ENCODE data around the gene FOXP4.

FOXP4 gene

DNA sequence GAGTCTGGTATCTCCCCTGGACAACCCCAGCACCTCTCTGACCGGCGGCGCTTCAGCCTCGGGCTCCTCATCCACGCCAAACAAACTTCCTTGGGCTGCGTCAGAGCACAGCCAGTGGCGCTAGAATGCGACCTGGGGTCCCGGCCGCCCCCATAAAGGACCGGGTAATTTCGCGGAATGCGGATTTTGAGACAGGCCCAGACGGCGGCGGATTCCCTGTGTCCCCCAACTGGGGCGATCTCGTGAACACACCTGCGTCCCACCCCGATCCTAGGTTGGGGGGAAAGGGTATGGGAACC, 1.6 kb downstream of the FOXP4 start:
- no peak for DNase-seq

DNA sequence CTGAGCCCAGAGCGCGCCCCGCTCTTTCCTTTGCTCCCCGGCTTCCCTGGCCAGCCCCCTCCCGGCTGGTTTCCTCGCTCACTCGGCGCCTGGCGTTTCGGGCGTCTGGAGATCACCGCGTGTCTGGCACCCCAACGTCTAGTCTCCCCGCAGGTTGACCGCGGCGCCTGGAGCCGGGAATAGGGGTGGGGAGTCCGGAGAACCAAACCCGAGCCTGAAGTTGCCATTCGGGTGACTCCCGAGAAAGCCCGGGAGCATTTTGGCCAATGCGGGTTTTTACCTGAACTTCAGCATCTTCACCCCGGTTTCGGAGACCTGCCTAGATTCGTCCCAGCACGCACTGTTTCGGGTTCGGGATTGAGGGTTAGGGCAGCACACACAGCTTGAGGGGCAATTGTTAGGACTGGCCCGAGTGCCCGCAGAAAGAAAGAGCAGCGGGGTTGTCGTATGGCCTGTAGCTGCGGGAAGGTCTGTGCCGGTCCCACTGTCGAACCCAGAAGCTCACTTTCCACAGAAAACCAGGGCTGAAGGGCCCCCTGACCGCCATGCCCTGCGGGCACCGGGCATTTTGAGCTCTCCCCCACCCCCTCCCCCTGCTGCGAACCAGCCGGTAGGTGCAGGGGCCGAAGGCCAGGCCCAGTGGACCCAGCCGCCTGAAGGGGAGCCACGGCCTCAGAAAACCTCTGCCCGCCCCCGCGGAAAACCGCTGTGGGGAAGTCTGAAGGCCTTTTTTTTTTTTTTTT, 2.1 kb downstream of the FOXP4 start:
- no peak for DNase-seq

DNA sequence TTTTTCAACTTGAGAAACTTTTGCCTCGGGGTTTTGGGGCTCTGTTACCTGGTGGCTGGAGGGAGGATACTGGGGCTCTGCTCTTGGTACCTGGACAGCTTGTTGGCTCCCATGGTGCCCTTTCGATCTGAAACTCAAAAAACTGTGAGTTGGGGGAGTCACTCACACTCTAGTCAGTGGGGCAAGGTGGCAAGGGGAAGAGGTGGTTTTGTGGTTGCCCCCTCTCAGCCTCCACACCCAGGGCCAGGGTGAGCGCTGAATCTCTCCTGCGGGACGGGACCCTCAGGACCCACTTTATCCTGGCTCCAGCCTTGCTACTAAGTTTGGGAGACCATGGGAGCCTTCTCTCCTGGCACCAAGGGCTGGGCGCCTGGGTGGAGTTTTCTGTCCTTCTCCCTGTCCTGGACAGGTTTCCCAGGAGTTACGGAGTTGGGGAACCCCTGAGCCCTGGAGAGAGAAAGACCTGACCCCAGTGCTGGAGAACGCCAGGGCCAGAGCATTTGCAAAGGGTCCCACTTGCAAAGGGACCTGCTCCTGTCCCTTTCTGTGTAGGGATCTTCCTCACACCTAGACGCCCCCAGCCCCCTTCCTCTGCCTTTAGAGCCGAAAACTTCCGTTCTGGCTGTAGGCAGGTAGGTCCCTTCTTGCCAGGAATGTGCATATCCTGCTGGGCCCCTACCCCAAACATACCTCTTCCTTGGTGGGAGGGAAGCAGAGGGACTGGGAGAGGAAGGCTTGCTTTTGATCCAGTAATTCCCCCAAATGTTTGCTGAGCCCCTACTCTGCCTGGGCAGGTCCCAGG, 2.9 kb downstream of the FOXP4 start:
- no peak for DNase-seq

DNA sequence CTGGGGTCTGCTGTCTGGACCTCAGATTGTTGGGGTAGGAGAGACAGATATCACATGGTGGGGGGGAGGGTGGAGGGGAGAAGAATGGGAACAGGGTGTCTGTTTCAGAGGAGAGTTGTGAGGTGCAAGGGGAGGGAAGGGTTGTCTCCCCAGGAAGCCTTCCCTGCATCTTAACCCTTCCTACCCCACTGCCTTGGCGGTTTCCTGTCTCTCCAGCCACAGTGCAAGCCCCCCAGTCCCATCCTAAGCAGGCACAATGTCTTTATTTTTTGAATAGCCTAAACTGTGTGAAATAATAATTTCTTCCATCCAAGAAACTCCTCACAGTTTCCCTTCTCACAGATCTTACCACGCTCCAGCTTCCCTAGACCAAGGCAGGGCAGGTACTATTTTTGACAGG, 3.5 kb downstream of the FOXP4 start:
- no peak for DNase-seq

DNA sequence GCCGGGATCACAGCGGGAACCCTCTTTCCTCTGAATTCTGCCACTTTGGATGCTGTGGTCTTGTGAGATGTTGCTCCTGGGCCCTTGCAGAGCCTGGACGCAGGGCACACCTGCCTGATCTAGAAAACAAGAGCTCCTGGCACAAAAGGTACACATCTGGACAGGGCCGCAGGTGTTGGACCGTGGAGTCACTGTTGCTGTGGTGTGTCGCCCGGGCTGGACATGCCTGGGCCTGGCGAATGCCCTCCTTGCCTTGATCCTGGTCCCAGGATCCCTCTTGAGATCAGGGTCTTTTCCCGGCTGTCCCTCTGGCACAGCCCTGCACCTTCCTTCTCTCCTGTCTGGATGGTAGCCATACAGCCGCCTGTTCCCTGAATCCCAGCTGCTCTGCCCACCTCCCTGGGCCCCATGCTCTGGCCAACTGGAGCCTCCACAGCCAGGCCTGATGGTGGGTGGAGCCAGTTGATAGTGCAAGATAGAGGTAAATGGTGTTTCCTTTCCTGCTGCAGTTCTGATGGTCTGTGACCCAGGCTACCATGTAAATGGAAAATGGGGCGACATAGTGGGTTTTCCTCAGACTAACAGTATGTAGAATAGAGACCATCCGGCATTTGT, 5.0 kb downstream of the FOXP4 start:
- no peak for DNase-seq

DNA sequence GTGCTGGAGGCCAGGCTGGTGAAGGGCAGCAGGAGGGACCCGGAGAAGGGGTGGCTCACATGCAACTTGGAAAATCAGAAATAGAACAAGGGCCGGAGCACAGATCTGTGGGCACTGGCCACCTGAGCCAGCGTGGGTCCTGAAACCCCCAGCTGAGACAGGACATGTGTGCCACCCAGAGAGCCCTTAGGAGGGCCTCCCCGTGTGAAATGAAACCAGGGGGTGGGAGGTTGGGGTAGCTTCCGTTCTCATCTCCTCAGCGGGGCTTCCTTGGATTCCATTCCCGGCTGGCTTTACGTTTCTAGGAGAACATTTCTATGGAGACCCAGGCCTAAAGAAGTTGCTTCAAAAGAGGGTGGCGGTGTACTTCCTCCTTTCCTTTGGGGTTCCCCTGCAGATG, 5.7 kb downstream of the FOXP4 start:
- DNase-seq = no peak

DNA sequence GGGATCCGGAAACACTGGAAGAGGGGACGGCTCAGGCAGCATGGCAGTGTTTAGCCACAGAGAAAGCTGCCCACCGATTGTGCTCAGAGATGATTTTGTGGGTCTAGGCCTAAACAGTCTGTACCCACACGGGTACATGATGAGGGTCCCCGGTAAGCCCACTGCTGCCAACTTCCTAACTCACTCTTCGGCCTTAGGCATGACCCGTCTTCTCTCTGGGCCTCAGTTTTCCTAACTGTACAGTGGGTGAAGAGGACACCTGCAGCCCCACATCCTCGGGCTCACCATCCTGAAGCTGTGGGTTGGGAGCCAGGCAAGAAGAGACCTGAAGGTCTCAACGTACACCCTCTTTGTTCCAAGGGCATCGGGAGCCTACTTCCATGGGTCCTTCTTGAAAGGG, 6.5 kb downstream of the FOXP4 start:
- no peak for DNase-seq

DNA sequence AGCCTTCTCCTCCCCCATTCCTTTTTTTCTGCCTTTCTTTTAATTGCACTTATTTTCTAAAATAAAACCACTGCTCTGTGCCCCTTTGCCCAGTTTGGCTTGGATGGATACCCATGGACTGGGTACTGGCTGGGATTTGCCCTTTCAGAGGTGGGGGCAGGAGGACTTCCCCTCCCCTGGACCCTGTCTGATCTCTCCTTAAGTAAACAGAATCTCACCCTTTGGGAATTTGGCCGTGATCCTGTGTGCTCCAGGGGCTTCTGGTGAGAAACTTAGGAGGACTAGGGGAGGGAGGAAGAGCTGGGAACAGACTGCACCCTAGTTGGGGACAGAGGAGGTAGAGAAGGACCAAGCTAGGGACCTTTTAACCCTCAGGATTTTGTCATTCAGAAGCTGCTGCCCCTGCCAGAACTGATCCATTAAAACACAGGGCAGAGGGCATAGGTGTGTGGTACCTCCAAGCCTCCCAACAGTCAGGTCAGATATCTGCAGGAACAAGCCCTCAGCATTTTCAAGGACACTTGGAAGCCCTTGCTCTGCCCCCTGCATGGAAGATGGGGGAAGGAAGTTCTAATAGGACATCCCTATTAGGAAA, 7.3 kb downstream of the FOXP4 start:
- DNase-seq = no peak

DNA sequence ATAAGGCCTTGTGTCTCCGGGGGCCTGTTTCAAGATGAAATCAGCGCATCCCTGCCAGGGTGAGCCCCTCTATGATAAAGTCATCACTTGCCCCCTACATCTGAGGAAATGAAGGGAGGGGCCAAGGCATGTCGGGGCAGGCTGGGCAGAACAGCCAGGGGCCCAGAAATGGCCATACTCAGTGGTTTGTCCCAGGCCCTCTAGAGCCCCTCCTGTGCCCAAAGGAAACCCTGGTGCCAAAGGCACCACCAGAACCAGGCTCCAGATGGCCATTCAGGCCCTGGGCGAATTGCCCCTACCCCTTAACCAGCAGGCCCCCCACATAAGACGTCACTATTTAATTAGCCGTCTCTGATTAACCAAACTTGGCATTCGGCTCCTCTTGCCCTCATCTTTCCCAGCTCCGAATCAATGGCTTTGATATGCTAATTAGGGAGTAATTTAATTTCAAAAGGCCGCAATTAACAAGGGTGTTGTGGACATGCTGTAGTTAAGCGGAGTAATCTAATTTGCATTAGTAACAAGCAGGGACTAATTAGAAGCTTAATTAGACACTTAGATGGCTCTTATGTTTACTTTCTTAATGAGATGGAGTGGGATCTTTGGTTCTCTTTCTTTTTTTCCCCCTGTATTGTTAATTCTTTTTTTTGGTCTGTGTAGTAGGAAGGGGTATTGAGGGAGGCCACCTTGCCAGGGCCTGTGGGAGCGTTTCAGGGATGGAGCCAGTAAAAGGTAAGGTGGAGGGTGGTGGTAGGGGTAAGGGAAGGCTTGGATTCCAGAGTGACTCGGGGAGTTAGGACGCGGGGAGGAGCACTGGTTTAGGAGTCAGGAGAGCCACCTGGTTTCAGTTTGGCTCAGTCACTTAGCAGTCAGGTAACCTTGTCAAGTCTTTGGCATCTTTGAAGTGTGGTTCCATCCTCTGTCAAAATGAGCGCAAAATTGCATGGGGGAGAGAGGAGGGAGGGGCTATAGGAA, 9.4 kb downstream of the FOXP4 start:
- DNase-seq = no peak

DNA sequence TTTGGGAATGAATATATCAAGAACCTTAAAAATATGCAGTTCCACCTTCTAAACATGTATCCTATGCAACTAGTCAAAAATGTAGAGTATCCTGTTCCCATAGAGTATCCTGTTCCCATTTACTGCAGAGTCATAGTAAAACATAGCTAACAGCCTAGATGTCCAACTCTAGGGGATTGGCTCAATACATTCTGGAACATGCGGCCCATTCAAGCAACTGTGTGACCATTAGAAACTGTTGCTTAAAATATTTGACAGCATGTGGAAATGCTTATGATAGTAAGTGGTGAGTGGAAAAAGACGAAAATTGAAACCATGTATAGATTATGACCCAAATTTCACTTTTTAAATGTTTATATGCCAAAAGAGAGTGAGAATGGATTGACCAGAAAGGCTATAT, 11.2 kb downstream of the FOXP4 start:
- DNase-seq = no peak

DNA sequence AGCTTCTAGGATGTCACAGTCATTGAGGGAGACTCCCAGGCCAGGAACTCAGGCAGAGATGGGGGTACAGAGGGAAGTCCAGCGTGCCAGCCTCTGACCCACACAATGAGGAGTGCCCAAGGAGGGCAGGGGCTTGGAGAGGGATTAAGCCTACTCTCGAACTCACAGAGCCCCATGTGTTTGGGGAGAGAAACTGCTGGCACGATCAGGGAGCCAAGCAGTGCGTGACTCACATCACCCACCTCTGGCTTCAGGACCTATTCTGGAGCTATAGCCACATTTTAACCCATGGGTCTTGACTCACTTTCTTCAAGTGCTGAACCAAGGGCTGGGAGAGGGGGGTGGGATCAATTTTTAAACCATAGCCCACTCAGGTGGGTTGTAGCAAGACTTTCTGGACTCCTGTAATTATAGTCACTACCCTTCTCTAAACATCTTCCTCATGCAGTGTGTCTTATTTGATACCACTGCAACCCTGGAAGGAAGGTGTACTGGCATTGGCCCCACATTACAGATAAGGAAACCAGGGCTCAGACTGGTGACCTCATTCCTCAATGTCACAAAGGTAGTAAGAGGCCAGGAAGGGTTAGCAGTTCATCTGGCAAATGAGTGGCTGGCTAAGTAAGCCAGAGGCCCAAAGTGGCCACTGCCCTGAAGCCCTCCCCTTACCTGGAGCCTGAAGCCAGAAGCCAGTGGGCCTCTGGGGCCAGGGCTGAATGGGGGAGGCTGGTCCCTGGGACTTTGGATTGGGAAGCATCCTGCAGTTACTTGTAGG, 12.0 kb downstream of the FOXP4 start:
- DNase-seq = no peak

DNA sequence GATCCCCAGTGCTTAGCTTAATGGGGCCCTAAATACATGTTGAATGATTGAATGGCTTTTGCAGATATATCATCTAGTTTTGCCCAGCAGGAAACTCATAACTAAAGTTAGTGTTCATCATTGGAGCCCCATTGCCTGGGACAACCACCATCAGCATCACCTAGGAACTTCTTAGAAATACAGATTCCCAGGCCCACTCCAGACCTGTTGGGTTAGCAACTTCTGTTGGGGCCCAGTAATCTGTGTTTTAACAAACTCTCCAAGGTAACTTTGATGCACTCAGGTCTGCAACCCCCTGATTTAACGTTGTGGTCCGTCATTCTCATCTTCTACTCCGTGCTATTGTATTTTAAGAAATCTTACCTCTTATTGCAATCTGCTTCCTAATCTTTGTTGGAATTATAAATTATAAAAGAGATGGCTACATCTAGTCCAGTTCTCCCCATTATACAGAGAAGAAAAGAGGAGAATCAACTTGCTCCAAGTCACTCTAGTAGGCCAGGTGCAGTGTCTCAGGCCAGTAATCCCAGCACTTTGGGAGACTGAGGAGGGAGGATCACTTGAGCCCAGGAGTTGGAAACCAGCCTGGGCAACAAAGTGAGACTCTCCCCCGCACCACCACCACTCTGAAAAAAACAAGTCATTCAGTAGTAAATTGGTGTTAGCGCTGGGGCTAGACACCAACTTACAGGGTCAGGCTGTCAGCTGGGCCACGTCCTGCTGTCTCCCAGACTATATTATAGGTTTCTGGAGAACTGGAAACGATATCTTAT, 13.7 kb downstream of the FOXP4 start:
- no peak for DNase-seq

DNA sequence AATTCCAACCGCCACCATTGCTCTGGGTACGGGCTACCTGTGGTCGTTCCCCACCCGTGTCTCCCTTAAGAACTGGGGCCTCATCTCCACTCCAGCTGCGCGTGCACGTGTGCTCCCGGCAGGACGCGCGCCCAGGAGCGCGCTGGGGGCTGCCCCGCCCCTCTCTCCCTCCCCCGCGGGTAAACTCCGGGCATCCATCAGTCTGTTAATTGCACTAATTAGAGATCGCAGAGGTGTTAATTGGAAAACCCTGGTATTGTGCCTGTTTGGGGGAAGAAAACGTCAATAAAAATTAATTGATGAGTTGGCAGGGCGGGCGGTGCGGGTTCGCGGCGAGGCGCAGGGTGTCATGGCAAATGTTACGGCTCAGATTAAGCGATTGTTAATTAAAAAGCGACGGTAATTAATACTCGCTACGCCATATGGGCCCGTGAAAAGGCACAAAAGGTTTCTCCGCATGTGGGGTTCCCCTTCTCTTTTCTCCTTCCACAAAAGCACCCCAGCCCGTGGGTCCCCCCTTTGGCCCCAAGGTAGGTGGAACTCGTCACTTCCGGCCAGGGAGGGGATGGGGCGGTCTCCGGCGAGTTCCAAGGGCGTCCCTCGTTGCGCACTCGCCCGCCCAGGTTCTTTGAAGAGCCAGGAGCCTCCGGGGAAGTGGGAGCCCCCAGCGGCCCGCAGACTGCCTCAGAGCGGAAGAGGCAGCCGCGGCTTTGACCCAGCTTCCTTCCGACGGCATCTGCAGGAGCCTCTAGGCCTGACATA, 14.4 kb downstream of the FOXP4 start:
- DNase-seq = no peak

DNA sequence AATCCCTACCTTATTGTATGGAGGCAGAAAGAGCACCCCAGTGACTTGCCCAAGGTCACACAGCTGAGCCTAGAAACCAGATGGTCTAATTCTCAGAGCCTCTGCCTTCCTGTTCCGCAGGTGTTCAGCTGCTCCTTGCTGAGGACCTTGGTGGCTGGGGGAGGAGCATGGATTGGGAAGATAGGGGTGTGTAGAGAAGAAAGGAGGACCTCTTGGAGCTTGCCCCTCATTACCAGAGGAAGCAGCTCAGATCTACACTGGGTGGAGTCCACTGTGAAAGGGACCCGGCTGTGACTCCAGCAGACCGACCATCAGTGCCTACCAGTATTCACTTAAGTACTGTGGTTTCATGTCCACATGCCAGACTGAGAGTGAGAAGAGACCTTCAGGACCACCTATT, 15.2 kb downstream of the FOXP4 start:
- no peak for DNase-seq

DNA sequence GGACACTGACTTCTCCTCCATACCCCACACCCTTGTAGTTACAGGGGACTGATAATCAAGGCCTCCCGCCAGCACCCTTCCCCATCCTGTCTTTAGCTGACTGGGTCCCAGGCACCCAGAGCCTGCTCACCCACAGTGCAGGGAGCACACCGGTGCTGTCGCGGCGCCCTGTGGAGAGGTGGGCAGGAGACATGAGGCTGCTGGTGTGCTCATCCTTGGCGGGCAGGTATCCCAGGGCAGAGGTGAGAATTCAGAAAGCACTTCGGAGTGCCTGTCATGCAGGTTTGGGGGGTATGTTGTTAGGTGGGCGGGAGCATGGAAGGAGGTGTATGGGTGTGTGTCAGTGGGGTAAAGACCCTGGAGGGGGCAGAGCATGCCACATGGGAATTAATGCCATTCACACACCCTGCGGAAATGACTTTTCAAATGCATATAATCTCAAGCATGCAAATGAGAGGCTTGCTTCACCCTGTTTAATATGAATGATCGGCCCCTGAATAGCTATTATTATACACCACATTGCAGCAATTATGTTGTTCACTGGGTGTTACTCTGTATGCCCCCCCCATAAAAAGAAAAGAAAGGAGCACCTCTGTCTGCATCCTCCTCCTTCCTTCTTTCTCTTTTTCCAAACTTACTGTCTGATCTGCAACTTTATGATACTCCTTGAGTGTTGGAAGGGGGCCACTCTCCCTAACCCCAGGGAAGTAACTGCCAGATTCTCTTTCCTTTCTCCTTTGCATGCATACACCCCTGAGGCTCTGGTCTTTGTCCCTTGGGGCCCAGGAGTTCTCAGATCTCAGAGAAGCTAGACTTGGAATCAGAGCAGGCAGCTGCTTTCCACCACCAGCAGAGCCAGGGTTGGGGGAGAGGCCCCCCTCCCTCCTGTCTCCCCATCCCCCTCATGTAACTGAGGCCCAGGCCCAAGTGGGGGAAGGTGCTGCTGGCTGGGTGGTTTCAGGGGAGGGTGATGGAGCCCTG, 16.0 kb downstream of the FOXP4 start:
- no peak for DNase-seq

DNA sequence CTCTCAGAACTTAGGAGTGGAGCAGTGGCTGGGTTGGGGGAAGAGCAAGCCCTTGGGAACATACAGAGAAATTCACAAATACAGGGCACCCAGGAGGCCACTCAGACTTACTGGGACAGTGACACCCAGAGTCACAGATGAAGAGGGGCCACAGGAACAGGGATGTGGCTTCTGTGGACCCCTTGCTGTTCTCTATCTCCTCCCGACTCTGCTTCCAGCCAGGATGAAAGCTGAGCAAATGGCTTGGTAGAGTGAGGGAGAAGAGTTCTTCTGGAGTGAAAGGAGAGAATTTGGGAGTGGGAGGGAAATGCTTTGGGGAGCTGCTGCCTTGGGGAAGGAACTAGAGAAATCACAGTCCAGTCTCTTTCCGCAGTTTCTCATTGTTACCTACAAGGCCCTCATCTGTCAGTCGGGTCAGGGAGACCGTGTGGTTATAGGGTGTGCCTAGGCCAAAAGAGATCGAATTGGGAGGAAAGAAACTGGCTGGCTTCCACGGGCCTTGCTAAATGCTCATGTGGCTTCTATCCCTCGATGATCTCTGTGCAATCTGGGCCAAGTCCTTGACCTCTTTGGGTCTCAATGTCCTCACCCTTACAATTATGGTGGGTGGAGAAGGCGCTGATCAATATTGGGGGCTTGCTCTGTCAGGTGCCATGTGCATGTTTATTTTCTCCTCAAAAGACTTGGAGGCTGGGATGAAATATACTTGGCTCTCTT, 17.0 kb downstream of the FOXP4 start:
- DNase-seq = no peak

DNA sequence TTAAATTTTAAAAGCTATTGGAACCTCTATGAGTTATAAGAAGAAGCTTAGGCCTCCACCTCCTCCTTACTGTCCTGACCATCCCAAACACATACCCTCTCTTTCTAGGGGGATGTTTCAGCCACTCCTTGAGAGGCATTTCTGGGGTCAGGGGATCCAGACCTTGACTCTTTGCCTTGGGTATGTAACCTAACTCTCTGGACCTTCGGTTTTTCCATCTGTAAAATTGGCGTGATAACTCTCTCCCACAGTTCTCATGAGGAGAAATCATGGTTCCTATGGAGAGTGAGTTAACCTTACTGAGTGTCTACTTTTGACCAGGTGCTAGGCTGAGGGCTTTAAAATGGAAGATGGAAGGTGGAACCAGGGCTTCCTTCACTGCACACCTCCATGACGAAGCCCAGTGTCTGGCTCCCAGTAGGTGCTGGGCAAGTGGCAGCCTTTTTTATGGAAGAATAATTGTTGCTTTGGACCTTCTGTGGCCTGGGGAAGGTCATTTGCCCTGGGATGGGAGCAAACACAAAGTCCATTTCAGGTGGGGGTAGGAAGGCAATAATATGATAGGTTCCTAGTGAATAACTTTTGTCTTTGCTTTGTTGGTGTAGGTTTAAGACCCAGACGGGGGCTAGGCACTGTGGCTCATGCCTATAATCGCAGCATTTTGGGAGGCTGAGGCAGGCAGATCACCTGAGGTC, 18.4 kb downstream of the FOXP4 start:
- no peak for DNase-seq
